Measurements from ENCODE around the gene CLRN3.
A peak's percentile ranks its signal among the peaks of the same experiment; 100 is the strongest.

CLRN3 gene

DNA sequence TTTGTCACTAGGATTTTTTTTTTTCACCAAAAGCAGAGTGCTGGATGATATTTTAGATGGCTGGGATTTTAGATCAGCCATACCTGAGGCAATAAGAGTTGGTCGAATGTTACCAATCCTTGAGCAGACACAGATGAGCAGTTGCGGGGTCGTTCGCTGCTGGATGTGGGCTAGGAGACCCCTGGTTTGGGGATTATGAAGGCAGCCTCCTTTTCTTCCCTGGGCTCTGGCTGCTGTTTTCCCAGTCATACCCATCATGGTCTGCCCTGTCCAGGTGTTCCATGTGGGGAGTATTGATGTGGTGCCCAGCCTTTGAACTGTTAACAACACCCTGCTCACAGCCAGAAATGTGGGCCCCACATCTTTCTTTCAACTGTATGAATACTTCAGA lies 19.1 kb upstream of the CLRN3 start:
- Histone ChIP-seq H3K9ac (ENCODE audit: low read depth, low read length, poor library complexity) (no peak overlapping the region), H3K23ac (ENCODE audit: low read depth, low read length, poor library complexity) (no peak overlapping the region)
- DNase-seq (ENCODE audit: low spot score) = no peak

DNA sequence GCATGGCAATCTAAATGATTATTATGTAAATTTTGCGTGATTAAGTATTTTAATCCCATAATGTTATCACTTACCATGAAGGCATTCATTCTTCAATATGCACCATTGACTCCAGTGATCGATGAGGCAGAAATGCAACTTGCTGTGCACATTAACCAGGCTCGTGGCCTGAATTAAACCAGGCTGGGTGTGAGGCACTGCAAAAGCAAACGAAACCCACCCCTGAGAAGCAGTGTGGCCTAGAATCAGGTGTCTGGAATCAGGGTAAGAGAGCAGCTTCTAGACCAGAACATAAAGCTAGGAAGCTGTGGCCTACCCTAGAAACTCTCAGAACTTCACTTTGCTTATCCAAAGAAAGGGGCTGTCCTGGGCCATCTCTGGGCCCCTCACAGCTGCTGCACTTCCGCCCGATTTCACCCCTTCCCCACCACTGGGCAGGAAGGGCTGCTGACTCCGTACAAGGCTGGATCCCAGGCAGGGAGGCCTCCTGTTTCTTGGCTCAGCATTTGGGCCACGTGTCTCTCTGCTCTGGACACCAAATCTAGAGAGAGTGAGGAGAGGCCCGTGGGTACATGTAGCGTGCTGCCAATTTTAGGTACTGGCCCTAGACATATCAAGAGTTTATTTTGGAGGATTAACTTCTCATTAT lies 18.6 kb upstream of the CLRN3 start:
- no peaks in the 10 kb centered on the region for H3K36me3 ChIP-seq (replicated peaks in 1 of 2; ENCODE audit: control insufficient read depth in 2 of 2, insufficient read depth in 2 of 2, low read length in 2 of 2)
- no peaks in the 10 kb centered on the region for H3K79me1 ChIP-seq (ENCODE audit: low read depth, low read length)
- H2BK12ac ChIP-seq (ENCODE audit: low read length) = no peak overlapping the region
- H2BK5ac ChIP-seq (ENCODE audit: low read length) = no peak overlapping the region
- no peak overlapping the region for H2BK120ac ChIP-seq (ENCODE audit: low read depth, low read length)
- no peak for DNase-seq (ENCODE audit: low spot score)
- no peak overlapping the region for H3K14ac ChIP-seq (ENCODE audit: low read length)
- H3K27me3 ChIP-seq (ENCODE audit: control insufficient read depth in 3 of 3, insufficient read depth in 3 of 3, low read depth in 1 of 3, low read length in 3 of 3) = peaks cover 5 to 31% (median 21%) of the 10 kb centered on the region in 3 experiments
- no peak overlapping the region for H4K8ac ChIP-seq (ENCODE audit: low read depth, low read length)
- H3K18ac ChIP-seq (ENCODE audit: low read length) = no peak overlapping the region
- H4K91ac ChIP-seq (ENCODE audit: low read depth, low read length, poor library complexity) = no peak overlapping the region
- H2AK5ac ChIP-seq (ENCODE audit: low read depth, low read length) = no peak overlapping the region
- no peak overlapping the region for H3K9ac ChIP-seq (ENCODE audit: low read depth, low read length, poor library complexity)
- no peak overlapping the region for H3K23ac ChIP-seq (ENCODE audit: low read depth, low read length, poor library complexity)
- WGBS, 2 donors (ENCODE audit: extremely low coverage in 2 of 2, insufficient read length in 2 of 2, insufficient replicate concordance in 1 of 2) = no CpG with 5 or more reads among the region's 10 CpGs
- no peak overlapping the region for H2BK15ac ChIP-seq (ENCODE audit: low read length)
- no peak overlapping the region for H3K4ac ChIP-seq (ENCODE audit: low read length)
- H3K4me1 ChIP-seq (ENCODE audit: control insufficient read depth in 2 of 2, insufficient read depth in 1 of 2, low read depth in 1 of 2, low read length in 2 of 2) = peaks cover 2 to 3% of the 10 kb centered on the region in 2 donors
- no peaks in the 10 kb centered on the region for H3K9me3 ChIP-seq (replicated peaks in 1 of 2; ENCODE audit: control insufficient read depth in 2 of 2, insufficient read depth in 1 of 2, low read depth in 1 of 2, low read length in 2 of 2)
- H2AFZ ChIP-seq (ENCODE audit: low read length) = no peak overlapping the region
- H3K27ac ChIP-seq (replicated peaks; ENCODE audit: low read length) = no peak overlapping the region
- H3K4me2 ChIP-seq (ENCODE audit: insufficient read depth, low read length, poor library complexity, severe bottlenecking) = no peak overlapping the region
- H3K4me3 ChIP-seq (ENCODE audit: low read length in 2 of 2) = no peak overlapping the region

More for the DNA sequence above, 19.1 kb upstream of the CLRN3 start:
- no peak overlapping the region for H2BK5ac ChIP-seq (ENCODE audit: low read length)
- H3K27me3 ChIP-seq (ENCODE audit: control insufficient read depth in 3 of 3, insufficient read depth in 3 of 3, low read depth in 1 of 3, low read length in 3 of 3) = peaks cover 5 to 27% (median 18%) of the 10 kb centered on the region in 3 experiments
- H2AK5ac ChIP-seq (ENCODE audit: low read depth, low read length) = no peak overlapping the region
- H4K8ac ChIP-seq (ENCODE audit: low read depth, low read length) = no peak overlapping the region
- peaks cover 0 to 3% of the 10 kb centered on the region in 2 donors for H3K4me1 ChIP-seq (ENCODE audit: control insufficient read depth in 2 of 2, insufficient read depth in 1 of 2, low read depth in 1 of 2, low read length in 2 of 2)
- H4K91ac ChIP-seq (ENCODE audit: low read depth, low read length, poor library complexity) = no peak overlapping the region
- H3K4me3 ChIP-seq (ENCODE audit: low read length in 2 of 2) = no peak overlapping the region
- H2BK15ac ChIP-seq (ENCODE audit: low read length) = no peak overlapping the region
- H2AFZ ChIP-seq (ENCODE audit: low read length) = no peak overlapping the region
- no peaks in the 10 kb centered on the region for H3K36me3 ChIP-seq (replicated peaks in 1 of 2; ENCODE audit: control insufficient read depth in 2 of 2, insufficient read depth in 2 of 2, low read length in 2 of 2)
- H3K4ac ChIP-seq (ENCODE audit: low read length) = no peak overlapping the region
- H3K4me2 ChIP-seq (ENCODE audit: insufficient read depth, low read length, poor library complexity, severe bottlenecking) = no peak overlapping the region
- no CpG with 5 or more reads among the region's 4 CpGs for WGBS, 2 donors (ENCODE audit: extremely low coverage in 2 of 2, insufficient read length in 2 of 2, insufficient replicate concordance in 1 of 2)
- no peaks in the 10 kb centered on the region for H3K79me1 ChIP-seq (ENCODE audit: low read depth, low read length)
- no peak overlapping the region for H3K27ac ChIP-seq (replicated peaks; ENCODE audit: low read length)
- no peak overlapping the region for H3K14ac ChIP-seq (ENCODE audit: low read length)
- no peaks in the 10 kb centered on the region for H3K9me3 ChIP-seq (replicated peaks in 1 of 2; ENCODE audit: control insufficient read depth in 2 of 2, insufficient read depth in 1 of 2, low read depth in 1 of 2, low read length in 2 of 2)
- H2BK12ac ChIP-seq (ENCODE audit: low read length) = no peak overlapping the region
- H3K18ac ChIP-seq (ENCODE audit: low read length) = no peak overlapping the region
- H2BK120ac ChIP-seq (ENCODE audit: low read depth, low read length) = no peak overlapping the region

DNA sequence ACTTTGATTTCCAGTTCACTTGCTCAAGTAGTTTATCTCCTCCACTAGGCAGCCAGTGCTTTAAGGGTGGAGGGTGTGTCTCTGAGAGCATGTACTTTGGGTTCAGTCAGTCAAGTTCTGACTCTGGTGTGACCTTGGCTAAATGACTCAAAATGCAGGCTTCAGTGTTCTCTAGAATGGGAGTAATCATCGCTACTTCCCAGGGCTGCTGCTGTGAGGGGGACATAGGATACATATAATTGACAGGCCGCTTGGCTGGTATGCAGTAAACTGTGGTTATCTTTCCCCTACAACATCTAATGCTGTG lies 17.7 kb upstream of the CLRN3 start:
- Histone ChIP-seq H3K9ac (ENCODE audit: low read depth, low read length, poor library complexity) (no peak overlapping the region), H3K9me3 (replicated peaks in 1 of 2; ENCODE audit: control insufficient read depth in 2 of 2, insufficient read depth in 1 of 2, low read depth in 1 of 2, low read length in 2 of 2) (no peaks in the 10 kb centered on the region), H4K91ac (ENCODE audit: low read depth, low read length, poor library complexity) (no peak overlapping the region), H3K18ac (ENCODE audit: low read length) (no peak overlapping the region), H4K8ac (ENCODE audit: low read depth, low read length) (no peak overlapping the region), H2AK5ac (ENCODE audit: low read depth, low read length) (no peak overlapping the region), H3K14ac (ENCODE audit: low read length) (no peak overlapping the region), H3K4me2 (ENCODE audit: insufficient read depth, low read length, poor library complexity, severe bottlenecking) (no peak overlapping the region), H3K23ac (ENCODE audit: low read depth, low read length, poor library complexity) (no peak overlapping the region), H3K27me3 (ENCODE audit: control insufficient read depth in 3 of 3, insufficient read depth in 3 of 3, low read depth in 1 of 3, low read length in 3 of 3) (peaks cover 5 to 36% (median 21%) of the 10 kb centered on the region in 3 experiments), H2BK15ac (ENCODE audit: low read length) (no peak overlapping the region), H3K4me1 (ENCODE audit: control insufficient read depth in 2 of 2, insufficient read depth in 1 of 2, low read depth in 1 of 2, low read length in 2 of 2) (peaks cover 2 to 3% of the 10 kb centered on the region in 2 donors), H3K4ac (ENCODE audit: low read length) (no peak overlapping the region), H2BK120ac (ENCODE audit: low read depth, low read length) (no peak overlapping the region), H3K36me3 (replicated peaks in 1 of 2; ENCODE audit: control insufficient read depth in 2 of 2, insufficient read depth in 2 of 2, low read length in 2 of 2) (no peaks in the 10 kb centered on the region), H2BK5ac (ENCODE audit: low read length) (no peak overlapping the region), H3K4me3 (ENCODE audit: low read length in 2 of 2) (no peak overlapping the region), H3K79me1 (ENCODE audit: low read depth, low read length) (no peaks in the 10 kb centered on the region), H2AFZ (ENCODE audit: low read length) (no peak overlapping the region), H3K27ac (replicated peaks; ENCODE audit: low read length) (no peak overlapping the region), H2BK12ac (ENCODE audit: low read length) (no peak overlapping the region)
- WGBS, 2 donors (ENCODE audit: extremely low coverage in 2 of 2, insufficient read length in 2 of 2, insufficient replicate concordance in 1 of 2) = no CpG with 5 or more reads among the region's 2 CpGs
- DNase-seq (ENCODE audit: low spot score) = no peak

DNA sequence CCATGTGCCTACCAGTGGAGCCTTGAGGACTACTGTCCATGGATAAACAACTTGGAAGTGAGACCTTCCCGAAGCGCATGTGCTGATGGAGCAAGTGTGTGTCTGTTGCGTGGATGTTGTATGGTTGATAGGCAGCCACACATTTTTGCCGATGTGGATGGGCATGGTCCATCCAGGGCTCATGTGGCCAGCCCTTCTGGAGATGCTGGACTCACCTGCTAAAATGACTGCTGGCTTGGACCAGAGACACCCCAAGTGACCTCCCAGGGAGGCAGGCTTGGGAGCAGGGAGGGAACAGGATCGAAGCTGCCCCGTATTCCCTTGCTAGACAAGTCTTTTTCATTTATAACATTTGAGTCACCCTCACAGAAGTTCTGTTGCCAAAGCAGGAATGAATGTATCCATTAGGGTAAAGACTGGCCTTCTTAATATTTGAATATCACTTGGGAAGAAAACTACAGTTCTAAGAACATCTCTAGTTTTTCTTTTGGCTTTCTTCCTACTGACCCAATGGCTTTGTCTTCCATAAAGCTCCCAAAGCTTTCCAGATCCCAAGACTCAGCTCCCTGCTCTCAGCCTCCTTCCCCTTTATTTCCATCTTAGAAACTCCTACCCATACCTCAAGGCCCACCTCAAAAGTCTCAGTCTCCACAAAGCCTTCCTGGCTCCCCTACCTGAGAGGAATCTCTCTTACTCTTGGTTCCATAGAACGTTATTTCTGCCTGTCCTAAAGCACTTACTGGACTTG lies 17.1 kb upstream of the CLRN3 start:
- no peak overlapping the region for H3K27ac ChIP-seq (replicated peaks; ENCODE audit: low read length)
- no peak overlapping the region for H3K4ac ChIP-seq (ENCODE audit: low read length)
- H3K79me1 ChIP-seq (ENCODE audit: low read depth, low read length) = no peaks in the 10 kb centered on the region
- no peak overlapping the region for H2AK5ac ChIP-seq (ENCODE audit: low read depth, low read length)
- H2BK120ac ChIP-seq (ENCODE audit: low read depth, low read length) = no peak overlapping the region
- peaks cover 5 to 42% (median 21%) of the 10 kb centered on the region in 3 experiments for H3K27me3 ChIP-seq (ENCODE audit: control insufficient read depth in 3 of 3, insufficient read depth in 3 of 3, low read depth in 1 of 3, low read length in 3 of 3)
- no peak overlapping the region for H4K8ac ChIP-seq (ENCODE audit: low read depth, low read length)
- no peak overlapping the region for H3K4me3 ChIP-seq (ENCODE audit: low read length in 2 of 2)
- H3K4me2 ChIP-seq (ENCODE audit: insufficient read depth, low read length, poor library complexity, severe bottlenecking) = no peak overlapping the region
- H3K36me3 ChIP-seq (replicated peaks in 1 of 2; ENCODE audit: control insufficient read depth in 2 of 2, insufficient read depth in 2 of 2, low read length in 2 of 2) = no peaks in the 10 kb centered on the region
- H3K18ac ChIP-seq (ENCODE audit: low read length) = no peak overlapping the region
- H2BK12ac ChIP-seq (ENCODE audit: low read length) = no peak overlapping the region
- no peak overlapping the region for H2BK15ac ChIP-seq (ENCODE audit: low read length)
- peaks cover 2 to 3% of the 10 kb centered on the region in 2 donors for H3K4me1 ChIP-seq (ENCODE audit: control insufficient read depth in 2 of 2, insufficient read depth in 1 of 2, low read depth in 1 of 2, low read length in 2 of 2)
- H3K9me3 ChIP-seq (replicated peaks in 1 of 2; ENCODE audit: control insufficient read depth in 2 of 2, insufficient read depth in 1 of 2, low read depth in 1 of 2, low read length in 2 of 2) = no peaks in the 10 kb centered on the region
- no CpG with 5 or more reads among the region's 7 CpGs for WGBS, 2 donors (ENCODE audit: extremely low coverage in 2 of 2, insufficient read length in 2 of 2, insufficient replicate concordance in 1 of 2)
- no peak overlapping the region for H2BK5ac ChIP-seq (ENCODE audit: low read length)
- H2AFZ ChIP-seq (ENCODE audit: low read length) = no peak overlapping the region
- peak overlapping the region; percentile 73 for H4K91ac ChIP-seq (ENCODE audit: low read depth, low read length, poor library complexity)
- no peak overlapping the region for H3K23ac ChIP-seq (ENCODE audit: low read depth, low read length, poor library complexity)
- H3K9ac ChIP-seq (ENCODE audit: low read depth, low read length, poor library complexity) = no peak overlapping the region
- DNase-seq (ENCODE audit: low spot score) = no peak
- H3K14ac ChIP-seq (ENCODE audit: low read length) = no peak overlapping the region
